OCI-LY1 (cell line): ENCODE results near the gene CDC14B.

ENCODE experiments used
- H2AFZ ChIP-seq: fragments of 200-600 bp; sonication (generic), shearing (Covaris generic); 2 replicates; pipeline ENCODE4 v1.6.0; 2014; ENCODE audit warnings: antibody characterized with exemption, mild to moderate bottlenecking, low read length
- H3F3A ChIP-seq: fragments of 200-600 bp; sonication (generic), shearing (Covaris generic); 2 replicates; pipeline ENCODE4 v1.6.0; 2014; ENCODE audit warnings: mild to moderate bottlenecking, antibody characterized with exemption, low read length, moderate library complexity; ENCODE audit not compliant: insufficient read depth
- H3K27ac ChIP-seq: fragments of 200-600 bp; sonication (generic); 2 replicates; pipeline ENCODE4 v1.5.1; 2014; ENCODE audit warnings: low read length, mixed run types, mild to moderate bottlenecking, low read depth; ENCODE audit not compliant: poor library complexity, severe bottlenecking
- H3K27me3 ChIP-seq: fragments of 200-600 bp; sonication (generic); 2 replicates; pipeline ENCODE4 v1.6.0; 2014; ENCODE audit warnings: antibody characterized with exemption, mild to moderate bottlenecking, low read length, moderate library complexity; ENCODE audit not compliant: insufficient read depth
- H3K36me3 ChIP-seq: fragments of 200-600 bp; sonication (generic); 2 replicates; pipeline ENCODE4 v1.6.1; 2014; ENCODE audit warnings: mild to moderate bottlenecking, antibody characterized with exemption, low read length, moderate library complexity, mixed read lengths; ENCODE audit not compliant: insufficient read depth
- H3K4me1 ChIP-seq: fragments of 200-600 bp; sonication (generic); 2 replicates; pipeline ENCODE4 v1.5.1; 2014; ENCODE audit warnings: mild to moderate bottlenecking, low read length, moderate library complexity; ENCODE audit not compliant: insufficient read depth, severe bottlenecking
- H3K4me2 ChIP-seq: fragments of 200-600 bp; sonication (generic), shearing (Covaris generic); 2 replicates; pipeline ENCODE4 v1.6.1; 2014; ENCODE audit warnings: low read length
- H3K4me3 ChIP-seq: fragments of 200-600 bp; sonication (generic); 2 replicates; pipeline ENCODE4 v1.5.1; 2014; ENCODE audit warnings: low read length, low read depth, mild to moderate bottlenecking, mixed read lengths; ENCODE audit not compliant: poor library complexity, severe bottlenecking
- H3K79me2 ChIP-seq: fragments of 200-600 bp; shearing (Covaris generic); 2 replicates; pipeline ENCODE4 v1.6.1; 2016; ENCODE audit warnings: mixed run types, low read length, mixed read lengths; ENCODE audit not compliant: insufficient read depth
- H3K9ac ChIP-seq: fragments of 200-600 bp; sonication (generic), shearing (Covaris generic); 2 replicates; pipeline ENCODE4 v1.6.1; 2014; ENCODE audit warnings: mild to moderate bottlenecking, low read length, mixed read lengths
- H3K9me2 ChIP-seq: fragments of 200-600 bp; sonication (generic), shearing (Covaris generic); 2 replicates; pipeline ENCODE4 v1.6.1; 2014; ENCODE audit warnings: low read depth, mild to moderate bottlenecking, low read length, mixed read lengths
- H3K9me3 ChIP-seq: fragments of 200-600 bp; shearing (Covaris generic); 2 replicates; pipeline ENCODE4 v1.6.1; 2014; ENCODE audit warnings: low read length, mixed read lengths
- H4K20me1 ChIP-seq: fragments of 200-600 bp; sonication (generic), shearing (Covaris generic); 2 replicates; pipeline ENCODE4 v1.6.0; 2016; ENCODE audit warnings: mild to moderate bottlenecking, low read length; ENCODE audit not compliant: insufficient read depth
- EZH2 ChIP-seq: fragments of 200-600 bp; sonication (generic), shearing (Covaris generic); IDR thresholded peaks from 2 replicates; pipeline ENCODE4 v1.8.0; 2017; ENCODE audit warnings: borderline replicate concordance, mixed run types, mild to moderate bottlenecking, antibody characterized with exemption, low read length, moderate library complexity, mixed read lengths
- TF ChIP-seq, protein P1 (sequence below): fragments of 200-600 bp; sonication (generic), shearing (Covaris generic); IDR thresholded peaks from 2 replicates; pipeline ENCODE4 v1.5.1; 2017; ENCODE audit warnings: mild to moderate bottlenecking, antibody characterized with exemption, low read length, moderate library complexity, mixed read lengths

Gene CDC14B

DNA sequence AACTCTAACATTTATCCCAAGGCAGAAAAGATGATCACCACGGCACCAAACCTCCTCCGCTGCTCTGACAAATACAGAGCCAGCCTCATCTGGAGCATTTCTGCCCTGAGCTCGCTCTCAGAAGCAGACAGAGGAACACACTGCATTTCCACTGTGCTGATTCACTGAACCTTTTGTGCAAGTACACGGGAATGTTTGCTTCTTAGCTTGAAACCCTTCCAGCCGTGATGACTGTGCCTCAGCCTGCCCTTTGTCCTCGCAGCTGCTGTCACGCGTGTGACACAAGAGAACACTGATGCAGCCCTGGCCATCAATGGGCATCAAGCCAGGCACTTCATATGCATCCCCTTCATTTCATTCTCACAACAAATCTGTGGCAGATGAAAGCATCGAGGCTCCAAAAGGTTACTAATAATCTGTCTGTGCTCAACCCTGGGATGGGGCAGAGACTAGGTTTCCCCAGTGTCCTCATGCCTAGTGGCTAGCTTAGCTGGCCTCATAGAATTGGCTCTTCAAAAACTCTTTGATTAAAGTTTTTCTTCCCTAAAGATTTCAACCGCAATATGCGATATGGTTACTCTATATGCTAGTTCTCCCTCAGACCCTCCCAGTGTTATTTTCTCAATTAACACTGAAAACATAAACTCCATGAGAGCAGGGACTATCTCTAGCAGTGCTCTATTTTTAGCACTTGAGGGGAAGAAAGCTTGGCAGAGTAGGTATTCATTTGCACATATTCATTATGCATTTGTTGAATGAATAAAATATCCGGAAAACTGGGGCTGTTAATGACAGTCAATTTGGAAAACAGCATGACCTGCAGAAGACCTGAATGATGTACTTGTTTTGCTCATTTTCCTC, 7.3 kb downstream of the CDC14B start:
- H3K9ac ChIP-seq: no peak overlapping the region
- H3K27me3 ChIP-seq: no peaks in the 10 kb centered on the region
- H3K36me3 ChIP-seq: no peaks in the 10 kb centered on the region
- H4K20me1 ChIP-seq: no peaks in the 10 kb centered on the region
- no peaks in the 10 kb centered on the region for H3K9me3 ChIP-seq
- no peak overlapping the region for H3K4me2 ChIP-seq
- H3K4me1 ChIP-seq: no peaks in the 10 kb centered on the region
- no peak overlapping the region for H3K4me3 ChIP-seq
- H3K27ac ChIP-seq: no peak overlapping the region
- TF ChIP-seq, protein P1, sequence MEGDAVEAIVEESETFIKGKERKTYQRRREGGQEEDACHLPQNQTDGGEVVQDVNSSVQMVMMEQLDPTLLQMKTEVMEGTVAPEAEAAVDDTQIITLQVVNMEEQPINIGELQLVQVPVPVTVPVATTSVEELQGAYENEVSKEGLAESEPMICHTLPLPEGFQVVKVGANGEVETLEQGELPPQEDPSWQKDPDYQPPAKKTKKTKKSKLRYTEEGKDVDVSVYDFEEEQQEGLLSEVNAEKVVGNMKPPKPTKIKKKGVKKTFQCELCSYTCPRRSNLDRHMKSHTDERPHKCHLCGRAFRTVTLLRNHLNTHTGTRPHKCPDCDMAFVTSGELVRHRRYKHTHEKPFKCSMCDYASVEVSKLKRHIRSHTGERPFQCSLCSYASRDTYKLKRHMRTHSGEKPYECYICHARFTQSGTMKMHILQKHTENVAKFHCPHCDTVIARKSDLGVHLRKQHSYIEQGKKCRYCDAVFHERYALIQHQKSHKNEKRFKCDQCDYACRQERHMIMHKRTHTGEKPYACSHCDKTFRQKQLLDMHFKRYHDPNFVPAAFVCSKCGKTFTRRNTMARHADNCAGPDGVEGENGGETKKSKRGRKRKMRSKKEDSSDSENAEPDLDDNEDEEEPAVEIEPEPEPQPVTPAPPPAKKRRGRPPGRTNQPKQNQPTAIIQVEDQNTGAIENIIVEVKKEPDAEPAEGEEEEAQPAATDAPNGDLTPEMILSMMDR: no peak
- TF ChIP-seq EZH2: no peak
- no peaks in the 10 kb centered on the region for H3K79me2 ChIP-seq
- no peaks in the 10 kb centered on the region for H3K9me2 ChIP-seq
- H2AFZ ChIP-seq: no peak overlapping the region
- no peaks in the 10 kb centered on the region for H3F3A ChIP-seq

DNA sequence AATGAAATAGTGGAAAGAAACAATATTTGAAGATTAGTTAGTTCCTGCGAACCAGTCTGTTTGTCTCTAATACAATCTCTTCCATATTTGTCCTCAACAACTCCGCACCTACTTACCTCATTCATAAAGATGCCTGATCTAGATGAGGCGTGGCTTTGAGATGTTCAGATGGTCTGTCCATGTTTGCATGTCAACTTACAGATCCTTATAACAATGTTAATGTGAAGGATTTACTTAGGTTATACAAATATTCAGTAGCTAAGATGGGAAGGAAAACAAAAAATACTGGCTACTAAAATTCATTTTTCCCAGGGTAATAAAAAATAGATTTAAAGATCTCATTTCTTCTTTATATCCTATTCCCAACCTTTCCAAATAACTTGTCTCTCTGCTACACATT, 8.3 kb downstream of the CDC14B start:
- no peaks in the 10 kb centered on the region for H3K79me2 ChIP-seq
- no peaks in the 10 kb centered on the region for H3F3A ChIP-seq
- no peak overlapping the region for H2AFZ ChIP-seq
- TF ChIP-seq, protein P1: no peak
- TF ChIP-seq EZH2: no peak
- H3K9me3 ChIP-seq: no peaks in the 10 kb centered on the region
- no peaks in the 10 kb centered on the region for H3K9me2 ChIP-seq
- H3K4me2 ChIP-seq: no peak overlapping the region
- H3K27ac ChIP-seq: no peak overlapping the region
- no peaks in the 10 kb centered on the region for H4K20me1 ChIP-seq
- H3K27me3 ChIP-seq: no peaks in the 10 kb centered on the region
- no peak overlapping the region for H3K4me3 ChIP-seq
- H3K36me3 ChIP-seq: no peaks in the 10 kb centered on the region
- H3K4me1 ChIP-seq: no peaks in the 10 kb centered on the region
- H3K9ac ChIP-seq: no peak overlapping the region

DNA sequence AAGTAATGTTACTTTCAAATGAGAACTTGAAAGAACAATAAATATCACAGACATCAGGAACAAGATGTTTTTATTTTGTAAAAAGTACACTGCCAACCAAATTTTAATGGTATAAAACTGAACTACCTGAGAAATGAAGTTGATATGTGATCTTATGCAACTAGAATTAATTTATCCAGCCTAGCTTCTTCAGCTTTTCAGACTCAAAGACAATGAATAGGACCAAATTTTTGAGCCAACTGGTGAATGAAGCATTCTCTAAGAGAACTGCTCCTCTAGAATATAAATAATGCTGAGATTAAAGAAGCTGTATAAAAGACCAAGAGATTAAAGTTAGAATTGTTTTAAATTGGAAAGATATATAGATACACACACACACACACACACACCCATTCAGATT, 9.9 kb downstream of the CDC14B start:
- H3K79me2 ChIP-seq: no peaks in the 10 kb centered on the region
- no peaks in the 10 kb centered on the region for H3K9me2 ChIP-seq
- H3K4me1 ChIP-seq: no peaks in the 10 kb centered on the region
- no peaks in the 10 kb centered on the region for H3K9me3 ChIP-seq
- TF ChIP-seq, protein P1: no peak
- TF ChIP-seq EZH2: no peak
- no peaks in the 10 kb centered on the region for H3K27me3 ChIP-seq
- H3K36me3 ChIP-seq: no peaks in the 10 kb centered on the region
- H3K27ac ChIP-seq: no peak overlapping the region
- H3K4me3 ChIP-seq: no peak overlapping the region
- H3F3A ChIP-seq: no peaks in the 10 kb centered on the region
- H2AFZ ChIP-seq: no peak overlapping the region
- H3K4me2 ChIP-seq: no peak overlapping the region
- no peak overlapping the region for H3K9ac ChIP-seq
- H4K20me1 ChIP-seq: no peaks in the 10 kb centered on the region
